ENCODE measurements around the gene OR1D5.

The OR1D5 gene

DNA sequence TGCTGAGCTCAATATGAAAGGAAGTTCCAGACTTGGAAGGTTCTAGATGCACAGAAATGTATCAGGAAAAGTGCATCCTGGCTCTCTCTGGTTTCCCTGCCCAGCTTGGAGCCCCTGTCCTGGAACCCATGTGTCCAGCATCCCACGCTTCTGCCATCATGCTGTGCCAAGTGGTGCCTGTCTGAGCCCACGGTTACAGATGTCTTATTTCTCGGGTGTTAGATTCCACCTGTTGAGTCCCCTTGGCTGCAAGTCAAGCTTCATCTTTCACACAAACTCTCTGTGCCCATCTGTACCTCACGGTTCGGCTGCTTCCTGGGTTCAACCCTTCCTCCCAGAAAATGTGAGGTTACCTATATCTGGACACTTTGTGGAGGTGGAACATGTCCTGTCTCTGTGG is 22.5 kb downstream of the OR1D5 start:
- Histone ChIP-seq H3K9me3 (ENCODE audit: control insufficient read depth, insufficient read depth, low read length) (peaks cover 19% of the 10 kb centered on the region), H3K27ac (ENCODE audit: low read depth, low read length) (no peak overlapping the region), H3K27me3 (ENCODE audit: control insufficient read depth, insufficient read depth, low read length) (no peaks in the 10 kb centered on the region; the same call in 1 of the 2 replicates), H3K36me3 (ENCODE audit: control insufficient read depth, insufficient read depth, low read length) (0 out of 2 replicates have a peak, but pooled peaks cover under 1% of the 10 kb centered on the region), H3K4me3 (ENCODE audit: low read depth, low read length) (no peak overlapping the region), H3K9ac (ENCODE audit: low read depth, low read length) (no peak overlapping the region), H3K4me1 (ENCODE audit: control insufficient read depth, insufficient read depth, low read length) (no peaks in the 10 kb centered on the region)

DNA sequence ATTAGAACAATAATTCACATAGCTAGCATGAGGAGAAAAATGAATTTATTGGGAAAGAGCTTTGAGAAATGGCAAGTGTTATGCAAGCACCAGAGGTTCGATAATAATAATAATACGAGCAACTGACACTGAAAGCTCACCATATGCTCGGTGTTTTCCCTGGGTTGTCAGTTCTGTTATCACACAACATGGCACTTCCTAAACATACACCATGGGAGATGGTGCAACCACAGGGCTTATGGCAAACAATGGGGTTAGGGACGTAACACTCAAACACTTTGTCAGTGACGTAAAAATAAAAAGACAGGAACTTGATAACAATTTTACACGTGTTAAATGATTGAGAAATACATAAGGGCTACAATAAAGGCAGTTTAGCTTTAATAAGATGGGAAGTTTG is 23.7 kb downstream of the OR1D5 start:
- no peak overlapping the region for H3K4me3 ChIP-seq (ENCODE audit: low read depth, low read length)
- 0 out of 2 replicates have a peak, but pooled peaks cover 9% of the 10 kb centered on the region for H3K36me3 ChIP-seq (ENCODE audit: control insufficient read depth, insufficient read depth, low read length)
- H3K27me3 ChIP-seq (ENCODE audit: control insufficient read depth, insufficient read depth, low read length): no peaks in the 10 kb centered on the region; the same call in 1 of the 2 replicates
- H3K4me1 ChIP-seq (ENCODE audit: control insufficient read depth, insufficient read depth, low read length): no peaks in the 10 kb centered on the region
- no peak overlapping the region for H3K9ac ChIP-seq (ENCODE audit: low read depth, low read length)
- H3K9me3 ChIP-seq (ENCODE audit: control insufficient read depth, insufficient read depth, low read length): peaks cover 19% of the 10 kb centered on the region
- no peak overlapping the region for H3K27ac ChIP-seq (ENCODE audit: low read depth, low read length)

DNA sequence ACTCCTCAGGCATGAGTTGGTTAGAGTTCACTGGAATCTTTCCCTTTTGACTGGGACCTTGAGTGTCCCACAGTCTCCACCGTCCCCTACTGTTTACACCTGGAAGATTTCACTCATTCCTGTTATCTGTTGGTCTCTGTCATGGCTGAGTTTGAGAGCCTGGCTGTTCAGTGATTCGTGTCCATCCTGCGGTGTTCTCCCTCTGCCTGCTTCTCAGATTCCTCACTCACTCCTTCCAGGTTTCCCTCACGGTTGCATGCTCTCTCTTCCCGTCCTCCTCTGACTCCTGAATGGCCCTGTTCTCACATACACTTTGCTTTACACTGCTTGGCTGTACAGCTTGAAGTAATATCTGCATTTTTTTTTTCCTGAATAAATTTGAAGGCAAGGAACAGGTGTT is 24.5 kb downstream of the OR1D5 start:
- no peaks in the 10 kb centered on the region; the same call in 1 of the 2 replicates for H3K27me3 ChIP-seq (ENCODE audit: control insufficient read depth, insufficient read depth, low read length)
- no peaks in the 10 kb centered on the region for H3K4me1 ChIP-seq (ENCODE audit: control insufficient read depth, insufficient read depth, low read length)
- H3K36me3 ChIP-seq (ENCODE audit: control insufficient read depth, insufficient read depth, low read length): 0 out of 2 replicates have a peak, but pooled peaks cover 10% of the 10 kb centered on the region
- peaks cover 11% of the 10 kb centered on the region for H3K9me3 ChIP-seq (ENCODE audit: control insufficient read depth, insufficient read depth, low read length)
- H3K27ac ChIP-seq (ENCODE audit: low read depth, low read length): no peak overlapping the region
- no peak overlapping the region for H3K4me3 ChIP-seq (ENCODE audit: low read depth, low read length)
- no peak overlapping the region for H3K9ac ChIP-seq (ENCODE audit: low read depth, low read length)

DNA sequence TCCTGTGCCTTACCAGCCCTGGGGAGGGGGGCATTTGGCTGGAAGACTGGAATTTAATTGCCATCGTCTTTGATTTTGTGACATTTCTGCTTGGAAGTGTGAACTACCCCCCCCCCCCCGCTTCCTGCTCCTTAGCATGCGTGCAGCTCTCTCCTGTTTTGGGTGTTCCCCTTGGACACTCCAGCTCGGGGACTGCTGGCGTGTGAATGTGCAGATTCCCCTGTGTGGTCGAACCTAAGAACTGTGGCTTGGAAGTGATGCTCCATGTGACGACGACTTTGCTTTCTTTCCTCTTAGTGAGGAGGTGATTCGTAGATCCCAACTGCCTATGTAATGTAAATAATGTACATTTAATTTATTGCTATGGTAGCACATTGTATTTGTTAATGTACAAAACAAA is 26.1 kb downstream of the OR1D5 start:
- Histone ChIP-seq H3K9ac (ENCODE audit: low read depth, low read length) (no peak overlapping the region), H3K36me3 (ENCODE audit: control insufficient read depth, insufficient read depth, low read length) (peaks cover 17% of the 10 kb centered on the region; the same call in 1 of the 2 replicates), H3K4me1 (ENCODE audit: control insufficient read depth, insufficient read depth, low read length) (no peaks in the 10 kb centered on the region), H3K27ac (ENCODE audit: low read depth, low read length) (no peak overlapping the region), H3K4me3 (ENCODE audit: low read depth, low read length) (no peak overlapping the region), H3K9me3 (ENCODE audit: control insufficient read depth, insufficient read depth, low read length) (no peaks in the 10 kb centered on the region), H3K27me3 (ENCODE audit: control insufficient read depth, insufficient read depth, low read length) (no peaks in the 10 kb centered on the region; the same call in 1 of the 2 replicates)

DNA sequence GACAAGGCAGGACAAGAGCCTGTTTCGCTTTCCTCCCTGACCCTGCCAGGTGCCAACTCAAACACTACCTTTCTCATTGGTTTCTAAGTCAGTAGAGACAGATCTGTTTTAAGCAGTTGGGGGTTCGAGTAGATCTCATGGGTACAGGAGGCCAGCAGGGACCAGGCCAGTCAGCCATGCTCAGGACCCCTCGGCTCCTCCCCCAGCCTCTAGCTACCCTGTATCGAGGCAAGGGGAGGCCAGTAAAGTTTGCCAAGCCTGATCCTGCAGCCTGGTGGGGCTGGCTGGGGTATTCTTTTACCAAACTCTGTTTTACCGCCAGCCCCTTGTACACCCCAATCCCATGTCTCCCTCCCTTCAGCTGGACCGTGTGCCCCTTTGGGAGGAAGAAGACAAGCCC is 26.6 kb downstream of the OR1D5 start:
- Histone ChIP-seq H3K9ac (ENCODE audit: low read depth, low read length) (no peak overlapping the region), H3K4me3 (ENCODE audit: low read depth, low read length) (no peak overlapping the region), H3K27ac (ENCODE audit: low read depth, low read length) (no peak overlapping the region), H3K9me3 (ENCODE audit: control insufficient read depth, insufficient read depth, low read length) (no peaks in the 10 kb centered on the region), H3K36me3 (ENCODE audit: control insufficient read depth, insufficient read depth, low read length) (peaks cover 17% of the 10 kb centered on the region; the same call in 1 of the 2 replicates), H3K27me3 (ENCODE audit: control insufficient read depth, insufficient read depth, low read length) (no peaks in the 10 kb centered on the region; the same call in 1 of the 2 replicates), H3K4me1 (ENCODE audit: control insufficient read depth, insufficient read depth, low read length) (no peaks in the 10 kb centered on the region)

DNA sequence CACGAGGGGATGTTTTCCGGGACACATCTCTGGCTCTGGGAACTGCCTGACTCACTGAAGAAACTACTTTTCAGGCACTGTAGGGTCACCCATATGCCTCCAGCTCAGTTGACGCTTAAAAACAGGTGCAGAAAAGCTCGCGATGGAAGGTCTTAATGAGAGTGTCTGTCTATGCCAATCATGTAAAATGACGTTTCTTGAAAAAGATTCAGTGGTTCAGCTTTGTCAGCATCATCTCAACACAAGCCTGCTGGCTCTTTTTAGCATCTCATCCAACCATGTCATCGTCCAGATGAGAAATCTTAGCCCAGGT is 27.5 kb downstream of the OR1D5 start:
- no peak overlapping the region for H3K9ac ChIP-seq (ENCODE audit: low read depth, low read length)
- no peak overlapping the region for H3K27ac ChIP-seq (ENCODE audit: low read depth, low read length)
- peaks cover 19% of the 10 kb centered on the region; the same call in 1 of the 2 replicates for H3K36me3 ChIP-seq (ENCODE audit: control insufficient read depth, insufficient read depth, low read length)
- H3K27me3 ChIP-seq (ENCODE audit: control insufficient read depth, insufficient read depth, low read length): no peaks in the 10 kb centered on the region
- no peak overlapping the region for H3K4me3 ChIP-seq (ENCODE audit: low read depth, low read length)
- H3K9me3 ChIP-seq (ENCODE audit: control insufficient read depth, insufficient read depth, low read length): no peaks in the 10 kb centered on the region
- H3K4me1 ChIP-seq (ENCODE audit: control insufficient read depth, insufficient read depth, low read length): no peaks in the 10 kb centered on the region

DNA sequence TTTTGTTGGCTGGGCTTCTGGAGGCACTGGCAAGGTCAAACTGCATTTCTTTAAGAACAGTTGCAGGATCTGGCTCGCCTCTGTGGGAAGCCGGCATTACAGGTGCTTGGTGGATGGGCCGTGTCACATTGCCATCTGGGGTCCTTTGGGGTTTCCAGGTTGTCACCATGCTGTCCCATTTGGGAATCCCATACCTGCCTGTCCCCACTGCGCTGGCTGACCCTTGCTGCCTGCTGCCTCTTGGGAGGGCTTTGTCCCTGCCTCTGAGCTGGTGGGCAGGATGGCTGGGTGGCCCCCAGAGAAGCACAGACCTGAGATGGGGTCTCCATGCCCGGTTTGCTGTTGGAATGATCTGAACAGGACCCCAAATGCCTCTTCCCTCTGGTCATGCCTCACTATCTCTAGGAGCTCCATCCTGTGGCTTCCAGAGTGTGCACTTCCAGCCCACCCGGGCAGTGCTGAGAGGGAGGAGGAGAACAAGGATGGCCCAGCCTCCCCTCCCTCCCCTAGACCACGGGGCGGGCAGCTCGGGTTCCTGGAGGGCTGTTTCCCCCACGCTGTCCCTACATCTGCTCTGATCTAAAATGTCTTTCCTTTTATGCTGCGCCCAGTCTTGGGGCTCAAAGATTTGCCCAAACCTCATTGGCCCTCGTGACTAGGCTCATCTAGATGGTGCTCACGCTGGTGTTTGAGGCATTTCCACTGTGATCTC is 28.0 kb downstream of the OR1D5 start:
- Histone ChIP-seq H3K9ac (ENCODE audit: low read depth, low read length) (no peak overlapping the region), H3K9me3 (ENCODE audit: control insufficient read depth, insufficient read depth, low read length) (no peaks in the 10 kb centered on the region), H3K4me1 (ENCODE audit: control insufficient read depth, insufficient read depth, low read length) (no peaks in the 10 kb centered on the region), H3K27ac (ENCODE audit: low read depth, low read length) (no peak overlapping the region), H3K4me3 (ENCODE audit: low read depth, low read length) (no peak overlapping the region), H3K27me3 (ENCODE audit: control insufficient read depth, insufficient read depth, low read length) (no peaks in the 10 kb centered on the region), H3K36me3 (ENCODE audit: control insufficient read depth, insufficient read depth, low read length) (peaks cover 24% of the 10 kb centered on the region)

DNA sequence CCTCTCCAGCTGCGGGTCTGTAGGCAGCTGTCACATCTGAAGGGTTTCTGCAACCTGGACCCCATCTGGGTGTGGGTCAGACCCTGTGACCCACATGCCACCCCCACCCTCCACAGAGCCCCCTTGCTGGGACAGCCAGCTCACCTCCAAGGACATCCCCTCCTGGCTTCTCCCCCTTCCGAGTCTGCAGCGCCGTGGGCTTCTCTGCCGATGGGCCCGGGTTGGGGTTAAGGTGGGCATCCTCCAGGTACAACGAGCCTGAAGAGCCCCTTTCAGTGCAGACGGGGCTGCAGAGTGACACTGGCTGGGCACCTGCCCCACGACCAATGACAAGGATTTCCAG is 28.9 kb downstream of the OR1D5 start:
- no peaks in the 10 kb centered on the region for H3K27me3 ChIP-seq (ENCODE audit: control insufficient read depth, insufficient read depth, low read length)
- H3K36me3 ChIP-seq (ENCODE audit: control insufficient read depth, insufficient read depth, low read length): peaks cover 33% of the 10 kb centered on the region
- no peak overlapping the region for H3K4me3 ChIP-seq (ENCODE audit: low read depth, low read length)
- no peaks in the 10 kb centered on the region for H3K4me1 ChIP-seq (ENCODE audit: control insufficient read depth, insufficient read depth, low read length)
- H3K9ac ChIP-seq (ENCODE audit: low read depth, low read length): no peak overlapping the region
- no peak overlapping the region for H3K27ac ChIP-seq (ENCODE audit: low read depth, low read length)
- no peaks in the 10 kb centered on the region for H3K9me3 ChIP-seq (ENCODE audit: control insufficient read depth, insufficient read depth, low read length)

DNA sequence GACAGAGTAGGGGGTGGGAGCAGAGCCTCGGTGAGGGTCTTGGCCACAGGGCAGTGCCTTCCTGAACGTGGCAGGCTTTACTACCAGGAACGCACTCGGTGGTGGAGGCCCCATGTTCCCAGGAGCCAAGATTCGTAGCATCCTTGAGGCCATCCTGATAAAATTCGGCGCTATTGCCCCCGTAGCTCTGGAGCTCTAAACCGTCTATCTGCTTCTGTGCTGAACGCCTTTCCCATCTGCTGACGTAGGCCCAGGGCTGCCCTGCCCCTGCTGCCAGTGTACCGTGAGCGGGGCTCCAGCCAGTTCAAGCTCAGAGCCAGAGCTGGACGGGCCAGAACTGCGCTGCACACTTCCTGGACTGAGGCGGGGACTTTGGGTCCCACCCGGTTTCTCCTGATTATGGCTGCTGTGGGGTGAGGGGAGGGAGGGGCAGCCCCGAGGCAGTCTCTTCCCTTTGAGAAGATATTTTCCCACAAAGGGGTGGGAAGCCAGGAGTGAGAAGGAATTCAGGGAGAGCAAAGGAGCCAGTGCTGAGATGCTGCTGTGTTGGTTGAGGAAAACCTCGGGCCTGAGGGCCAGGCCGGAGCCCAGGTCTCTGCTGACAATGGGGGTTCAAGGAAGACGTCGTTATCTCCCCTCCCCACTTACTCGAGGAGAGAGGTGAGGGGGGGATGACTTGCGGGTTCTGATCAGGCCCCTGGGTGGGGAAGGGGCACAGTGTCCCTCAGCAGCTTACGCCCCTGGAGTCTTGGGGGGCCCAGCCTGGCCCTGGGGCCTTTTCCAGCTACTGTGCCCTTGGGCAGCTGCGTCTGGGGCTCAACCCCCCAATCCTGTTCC is 29.4 kb downstream of the OR1D5 start:
- H3K9me3 ChIP-seq (ENCODE audit: control insufficient read depth, insufficient read depth, low read length): no peaks in the 10 kb centered on the region
- no peaks in the 10 kb centered on the region for H3K27me3 ChIP-seq (ENCODE audit: control insufficient read depth, insufficient read depth, low read length)
- no peak overlapping the region for H3K27ac ChIP-seq (ENCODE audit: low read depth, low read length)
- H3K4me1 ChIP-seq (ENCODE audit: control insufficient read depth, insufficient read depth, low read length): no peaks in the 10 kb centered on the region
- peaks cover 39% of the 10 kb centered on the region for H3K36me3 ChIP-seq (ENCODE audit: control insufficient read depth, insufficient read depth, low read length)
- no peak overlapping the region for H3K9ac ChIP-seq (ENCODE audit: low read depth, low read length)
- no peak overlapping the region for H3K4me3 ChIP-seq (ENCODE audit: low read depth, low read length)

DNA sequence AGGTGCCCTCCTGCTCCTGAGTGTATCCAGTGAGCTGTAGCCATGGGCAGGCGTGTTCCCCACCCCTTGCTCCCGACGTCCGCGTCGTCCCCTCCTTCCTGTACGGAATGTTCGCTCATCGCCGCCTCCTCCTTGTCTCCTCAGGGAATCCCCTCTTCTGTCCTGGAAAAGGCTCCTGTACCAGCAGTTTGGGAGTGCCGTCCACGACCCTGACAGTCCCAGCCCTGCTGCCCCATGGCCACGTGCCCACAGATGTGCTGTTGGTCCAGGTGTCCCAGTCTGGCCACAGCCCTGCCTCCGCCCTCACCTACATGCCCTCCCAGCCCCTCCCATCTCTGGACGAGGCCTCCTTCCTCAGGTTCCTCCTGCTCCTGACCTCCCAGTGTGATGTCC is 30.2 kb downstream of the OR1D5 start:
- H3K36me3 ChIP-seq (ENCODE audit: control insufficient read depth, insufficient read depth, low read length): peaks cover 43% of the 10 kb centered on the region
- no peak overlapping the region for H3K27ac ChIP-seq (ENCODE audit: low read depth, low read length)
- H3K27me3 ChIP-seq (ENCODE audit: control insufficient read depth, insufficient read depth, low read length): no peaks in the 10 kb centered on the region
- H3K4me3 ChIP-seq (ENCODE audit: low read depth, low read length): no peak overlapping the region
- H3K9me3 ChIP-seq (ENCODE audit: control insufficient read depth, insufficient read depth, low read length): no peaks in the 10 kb centered on the region
- H3K9ac ChIP-seq (ENCODE audit: low read depth, low read length): no peak overlapping the region
- no peaks in the 10 kb centered on the region for H3K4me1 ChIP-seq (ENCODE audit: control insufficient read depth, insufficient read depth, low read length)
